ENCODE measurements around the gene CELSR1.

CELSR1 gene

GRCh38 chr22:46486996-46487717, 50.3 kb downstream of the CELSR1 start:
- H3K27ac ChIP-seq = no peak overlapping the region
- TF ChIP-seq, protein P1, sequence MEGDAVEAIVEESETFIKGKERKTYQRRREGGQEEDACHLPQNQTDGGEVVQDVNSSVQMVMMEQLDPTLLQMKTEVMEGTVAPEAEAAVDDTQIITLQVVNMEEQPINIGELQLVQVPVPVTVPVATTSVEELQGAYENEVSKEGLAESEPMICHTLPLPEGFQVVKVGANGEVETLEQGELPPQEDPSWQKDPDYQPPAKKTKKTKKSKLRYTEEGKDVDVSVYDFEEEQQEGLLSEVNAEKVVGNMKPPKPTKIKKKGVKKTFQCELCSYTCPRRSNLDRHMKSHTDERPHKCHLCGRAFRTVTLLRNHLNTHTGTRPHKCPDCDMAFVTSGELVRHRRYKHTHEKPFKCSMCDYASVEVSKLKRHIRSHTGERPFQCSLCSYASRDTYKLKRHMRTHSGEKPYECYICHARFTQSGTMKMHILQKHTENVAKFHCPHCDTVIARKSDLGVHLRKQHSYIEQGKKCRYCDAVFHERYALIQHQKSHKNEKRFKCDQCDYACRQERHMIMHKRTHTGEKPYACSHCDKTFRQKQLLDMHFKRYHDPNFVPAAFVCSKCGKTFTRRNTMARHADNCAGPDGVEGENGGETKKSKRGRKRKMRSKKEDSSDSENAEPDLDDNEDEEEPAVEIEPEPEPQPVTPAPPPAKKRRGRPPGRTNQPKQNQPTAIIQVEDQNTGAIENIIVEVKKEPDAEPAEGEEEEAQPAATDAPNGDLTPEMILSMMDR (IDR thresholded peaks at IDR 0.05) = no peak

- TF ChIP-seq, protein P1 (IDR thresholded peaks at IDR 0.05) = no peak
- TF ChIP-seq ZFX (IDR thresholded peaks at IDR 0.05; ENCODE audit: borderline replicate concordance) = no peak
- no peak overlapping the region for H3K27ac ChIP-seq
Observed at GRCh38 chr22:46484861-46485595, 52.4 kb downstream of the CELSR1 start.

GRCh38 chr22:46484156-46484860, 53.1 kb downstream of the CELSR1 start:
- no peak overlapping the region for H3K27ac ChIP-seq
- TF ChIP-seq, protein P1 (IDR thresholded peaks at IDR 0.05) = no peak
- TF ChIP-seq ZFX (IDR thresholded peaks at IDR 0.05; ENCODE audit: borderline replicate concordance) = no peak

DNA sequence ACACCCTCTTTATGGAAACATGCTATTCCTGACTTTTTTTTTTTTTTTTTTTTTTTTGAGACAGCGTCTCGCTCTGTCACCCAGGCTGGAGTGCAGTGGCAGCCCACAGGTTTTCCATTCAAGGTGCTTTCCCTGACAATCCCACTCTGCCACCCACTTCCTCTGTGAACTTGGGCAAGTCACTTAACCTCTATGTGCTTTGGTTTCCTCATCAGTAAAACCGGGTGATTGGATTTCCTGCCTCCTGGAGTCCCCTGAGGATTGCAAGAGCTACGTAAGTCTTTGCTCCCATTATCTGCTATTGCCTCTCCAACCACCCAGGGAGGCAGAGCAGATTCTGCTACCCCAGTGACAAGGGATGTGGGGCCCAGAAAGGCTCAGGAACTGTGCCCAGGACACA, 54.1 kb downstream of the CELSR1 start:
- no peak overlapping the region for H3K27ac ChIP-seq
- no peak for TF ChIP-seq ZFX (IDR thresholded peaks at IDR 0.05; ENCODE audit: borderline replicate concordance)
- TF ChIP-seq, protein P1 (IDR thresholded peaks at IDR 0.05) = no peak

DNA sequence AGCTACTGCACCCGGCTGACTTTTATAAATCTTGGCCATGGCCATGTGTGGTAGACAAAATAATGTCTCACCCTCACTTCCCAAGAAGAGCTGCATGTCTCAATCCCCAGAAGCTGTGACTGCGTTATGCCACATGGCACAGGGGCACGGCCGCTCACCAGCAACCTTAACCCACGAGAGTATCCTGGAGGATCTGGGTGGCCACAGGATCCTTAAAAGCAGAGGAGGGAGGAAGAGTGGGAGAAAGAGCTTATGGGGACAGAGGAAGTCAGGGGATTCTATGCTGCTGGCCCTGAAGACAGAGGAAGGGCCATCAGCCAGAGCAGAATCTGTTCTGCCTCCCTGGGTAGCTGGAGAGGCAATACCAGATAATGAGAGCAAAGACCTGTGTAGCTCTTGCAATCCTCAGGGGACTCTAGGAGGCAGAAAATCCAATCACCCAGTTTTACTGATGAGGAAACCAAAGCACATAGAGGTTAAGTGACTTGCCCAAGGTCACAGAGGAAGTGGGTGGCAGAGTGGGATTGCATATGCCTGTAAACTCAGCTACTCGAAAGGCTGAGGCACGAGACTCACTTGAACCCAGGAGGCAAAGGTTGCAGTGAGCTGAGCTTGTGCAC, 55.3 kb downstream of the CELSR1 start:
- no peak for TF ChIP-seq ZFX (IDR thresholded peaks at IDR 0.05; ENCODE audit: borderline replicate concordance)
- TF ChIP-seq, protein P1 (IDR thresholded peaks at IDR 0.05) = no peak
- H3K27ac ChIP-seq = no peak overlapping the region

GRCh38 chr22:46481386-46481785, 56.0 kb downstream of the CELSR1 start:
- no peak for TF ChIP-seq ZFX (IDR thresholded peaks at IDR 0.05; ENCODE audit: borderline replicate concordance)
- TF ChIP-seq, protein P1 (IDR thresholded peaks at IDR 0.05) = no peak

More at GRCh38 chr22:46481386-46481785, 56.0 kb downstream of the CELSR1 start:
- H3K27ac ChIP-seq = no peak overlapping the region

All from 22Rv1 (cell line).